WTC11 (cell line): ENCODE measurements around the gene AQP4. TPM values are rescaled to one million over a fixed set of nuclear protein-coding genes. Genes with fewer than 3 reads are reported as not detected.

ENCODE experiments used
- ATAC-seq: fragments of 200-7000 bp; cut with Tn5 transposase; 2 replicates; pipeline ENCODE4 v1.10.0; 2021; ENCODE audit warnings: mild to moderate bottlenecking, moderate library complexity
- CTCF ChIA-PET: fragments of 300-600 bp; sonication (Branson Sonifier 250); formaldehyde crosslinking; loops from one replicate; lab custom pipeline; 2021; ENCODE audit warnings: antibody characterized with exemption; lab: Charles Lee
- POLR2A ChIA-PET: fragments of 350-600 bp; sonication (Branson Sonifier 250); formaldehyde crosslinking; loops from one replicate; lab custom pipeline; 2021; ENCODE audit warnings: antibody characterized with exemption; lab: Charles Lee
- DNase-seq: peaks from one replicate; pipeline ENCODE4 v3.0.0; 2021; ENCODE audit warnings: low spot score
- H3K27ac Mint-ChIP-seq: 2 replicates; pipeline ENCODE4 v1.8.0; 2021; ENCODE audit warnings: mixed read lengths
- H3K27me3 Mint-ChIP-seq: 2 replicates; pipeline ENCODE4 v1.8.0; 2021; ENCODE audit warnings: low read depth, mild to moderate bottlenecking, moderate library complexity, mixed read lengths
- H3K36me3 Mint-ChIP-seq: 2 replicates; pipeline ENCODE4 v1.8.0; 2021; ENCODE audit warnings: mixed read lengths
- H3K4me1 Mint-ChIP-seq: 2 replicates; pipeline ENCODE4 v1.8.0; 2022; ENCODE audit warnings: mixed read lengths
- H3K4me3 Mint-ChIP-seq: 2 replicates; pipeline ENCODE4 v1.8.0; 2021; ENCODE audit warnings: mild to moderate bottlenecking, moderate library complexity, mixed read lengths
- H3K9me3 Mint-ChIP-seq: 2 replicates; pipeline ENCODE4 v1.8.0; 2021; ENCODE audit warnings: mixed read lengths
- CREM ChIP-seq: sonication (generic); formaldehyde crosslinking; IDR thresholded peaks from 2 replicates; pipeline ENCODE4 v1.8.1; 2022; ENCODE audit warnings: mild to moderate bottlenecking, missing genetic modification reagents, moderate library complexity
- E2F4 ChIP-seq: sonication (generic); formaldehyde crosslinking; IDR thresholded peaks from 2 replicates; pipeline ENCODE4 v1.8.1; 2022; ENCODE audit warnings: low read depth, mild to moderate bottlenecking, moderate library complexity, missing genetic modification reagents, borderline replicate concordance
- ERG ChIP-seq: fragments of 250-450 bp; sonication (Bioruptor Pico); IDR thresholded peaks from 2 replicates; pipeline ENCODE4 v1.8.0; 2021; ENCODE audit warnings: mild to moderate bottlenecking
- ETV6 ChIP-seq: sonication (generic); formaldehyde crosslinking; IDR thresholded peaks from 2 replicates; pipeline ENCODE4 v1.8.1; 2022; ENCODE audit warnings: mild to moderate bottlenecking, missing genetic modification reagents
- FOXJ3 ChIP-seq: sonication (generic); formaldehyde crosslinking; IDR thresholded peaks from 2 replicates; pipeline ENCODE4 v1.9.0; 2021; ENCODE audit warnings: missing genetic modification reagents, mild to moderate bottlenecking, borderline replicate concordance
- FOXP1 ChIP-seq: sonication (generic); formaldehyde crosslinking; IDR thresholded peaks from 2 replicates; pipeline ENCODE4 v1.8.0; 2022; ENCODE audit warnings: missing genetic modification reagents, mild to moderate bottlenecking, moderate library complexity, borderline replicate concordance
- FOXP4 ChIP-seq: sonication (generic); formaldehyde crosslinking; IDR thresholded peaks from 2 replicates; pipeline ENCODE4 v1.8.0; 2022; ENCODE audit warnings: mild to moderate bottlenecking, missing genetic modification reagents
- HMGXB4 ChIP-seq: sonication (generic); formaldehyde crosslinking; IDR thresholded peaks from 2 replicates; pipeline ENCODE4 v1.8.1; 2023; ENCODE audit warnings: mild to moderate bottlenecking, moderate library complexity, missing genetic modification reagents
- IRF1 ChIP-seq: sonication (generic); formaldehyde crosslinking; IDR thresholded peaks from 2 replicates; pipeline ENCODE4 v1.8.0; 2023; ENCODE audit warnings: missing genetic modification reagents
- JAZF1 ChIP-seq: fragments of 250-450 bp; sonication (Bioruptor Pico); IDR thresholded peaks from 2 replicates; pipeline ENCODE4 v1.9.0; 2021; ENCODE audit warnings: moderate library complexity, mild to moderate bottlenecking, inconsistent platforms
- NFYB ChIP-seq: sonication (generic); formaldehyde crosslinking; conservative IDR thresholded peaks from 2 replicates; pipeline ENCODE4 v1.8.0; 2022; ENCODE audit warnings: low read depth, missing genetic modification reagents
- NR3C1 ChIP-seq: sonication (generic); formaldehyde crosslinking; conservative IDR thresholded peaks from 2 replicates; pipeline ENCODE4 v1.8.1; 2023; ENCODE audit warnings: low read depth, mild to moderate bottlenecking, missing genetic modification reagents
- RELA ChIP-seq: sonication (generic); formaldehyde crosslinking; IDR thresholded peaks from 2 replicates; pipeline ENCODE4 v1.8.1; 2022; ENCODE audit warnings: missing genetic modification reagents, mild to moderate bottlenecking, borderline replicate concordance
- ZNF219 ChIP-seq: sonication (generic); formaldehyde crosslinking; IDR thresholded peaks from 2 replicates; pipeline ENCODE4 v1.8.0; 2023; ENCODE audit warnings: missing genetic modification reagents, mild to moderate bottlenecking, borderline replicate concordance
- ZNF532 ChIP-seq: fragments of 250-450 bp; sonication (Bioruptor Pico); IDR thresholded peaks from 2 replicates; pipeline ENCODE4 v1.9.0; 2021; ENCODE audit warnings: mild to moderate bottlenecking, borderline replicate concordance
- ZNF671 ChIP-seq: fragments of 250-450 bp; sonication (Bioruptor Pico); IDR thresholded peaks from 2 replicates; pipeline ENCODE4 v1.8.0; 2021; ENCODE audit warnings: mild to moderate bottlenecking
- total RNA-seq: library from RNA; stranded (reverse); gene quantifications from 3 replicates; pipeline ENCODE4 v1.2.3, GENCODE V29; 2021

The AQP4 gene
- total RNA-seq, 1 experiment from 2014 or later = 4.5 TPM

GRCh38 chr18:26813043-26813442, 52.5 kb downstream of the AQP4 start (continued):
- TF ChIP-seq ZNF532 (CRISPR knock-in tag) = no peak
- TF ChIP-seq, all 79 proteins: peak for 0

GRCh38 chr18:26812462-26812861, 53.0 kb downstream of the AQP4 start:
- Mint-ChIP-seq H3K4me1 (no peaks in the 10 kb centered on the region), H3K9me3 (peaks cover 6% of the 10 kb centered on the region; the same call in 1 of the 2 replicates), H3K27me3 (no peaks in the 10 kb centered on the region), H3K27ac (no peak overlapping the region), H3K4me3 (no peak overlapping the region), H3K36me3 (no peaks in the 10 kb centered on the region)
- DNase-seq (no peak), ATAC-seq (no peak)
- CTCF ChIA-PET = interaction anchor here (0.7 to 1.1 kb wide), 3 partner anchors 16 to 191 kb away, joined by 3 to 5 read pairs (median 4); no protein-coding TSS in a partner anchor
- POLR2A ChIA-PET = no interaction called here
- no peak for TF ChIP-seq NFYB (CRISPR knock-in tag)
- no peak for TF ChIP-seq HMGXB4 (CRISPR knock-in tag)
- no peak for TF ChIP-seq ZNF532 (CRISPR knock-in tag)
- no peak for TF ChIP-seq NR3C1 (CRISPR knock-in tag)
- TF ChIP-seq ERG = no peak
- no peak for TF ChIP-seq RELA (CRISPR knock-in tag)
- no peak for TF ChIP-seq ETV6 (CRISPR knock-in tag)
- TF ChIP-seq FOXJ3 = no peak
- TF ChIP-seq IRF1 (CRISPR knock-in tag) = no peak
- TF ChIP-seq FOXP4 = no peak
- no peak for TF ChIP-seq FOXP1 (CRISPR knock-in tag)
- no peak for TF ChIP-seq JAZF1 (CRISPR knock-in tag)
- no peak for TF ChIP-seq ZNF219 (CRISPR knock-in tag)
- TF ChIP-seq E2F4 = no peak
- no peak for TF ChIP-seq CREM (CRISPR knock-in tag)
- TF ChIP-seq ZNF671 = no peak
- TF ChIP-seq, all 79 proteins: peak for 0
